ENCODE data around the gene CT45A6.
"Not testable (repeated sequence)": the region's sequence is repeated elsewhere in the genome, so short reads cannot be mapped to it uniquely, and the experiment has no call there.

DNA sequence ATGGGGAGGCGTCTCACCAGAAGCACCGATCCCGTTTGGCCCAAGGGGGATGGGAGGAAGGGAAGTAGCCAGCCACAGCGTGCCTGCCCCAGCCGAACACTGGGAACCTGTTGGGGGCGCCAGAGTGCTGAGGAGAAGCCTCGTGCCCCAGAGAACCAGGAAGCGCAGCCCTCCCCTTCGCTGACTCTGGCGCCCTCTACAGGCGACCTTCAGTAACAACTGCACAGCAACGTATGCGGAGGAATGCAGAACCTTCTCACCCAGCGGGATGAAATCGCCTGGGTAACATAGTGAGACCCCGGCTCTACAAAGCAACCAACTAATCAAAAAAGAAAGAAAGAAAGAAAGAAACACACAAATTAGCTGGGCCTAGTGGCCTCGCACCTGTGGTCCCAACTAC lies 17.3 kb upstream of the CT45A6 start, which contains the start of gene CT45A2:
- not testable (repeated sequence) for TF ChIP-seq POLR2A (IDR thresholded peaks at IDR 0.05; ENCODE audit: low read depth, low read length); POLR2AphosphoS5 (IDR thresholded peaks at IDR 0.05; ENCODE audit: low read depth, low read length); TAF1 (IDR thresholded peaks at IDR 0.05; ENCODE audit: low read depth, low read length); PAX5 (IDR thresholded peaks at IDR 0.05; ENCODE audit: insufficient read depth, low read length, severe bottlenecking); POU2F2 (IDR thresholded peaks at IDR 0.05; ENCODE audit: low read depth, low read length); SPI1 (IDR thresholded peaks at IDR 0.05; ENCODE audit: low read depth, low read length)

Data from GM12891 (cell line).